SK-N-SH treated with all-trans-retinoic acid at 6 μM for 48 hours (cell line): ENCODE data around the gene ACP3.

Source experiments
- ATAC-seq: fragments of 200-7000 bp; cut with Tn5 transposase; 3 replicates; pipeline ENCODE4 v1.9.1; 2020; ENCODE audit warnings: mild to moderate bottlenecking, moderate library complexity
- ARNTL ChIP-seq: fragments of 450-650 bp; formaldehyde crosslinking; IDR thresholded peaks from 2 replicates; pipeline ENCODE4 v1.5.0; 2020; ENCODE audit warnings: low read depth, mild to moderate bottlenecking, moderate library complexity, borderline replicate concordance
- BACH2 ChIP-seq: fragments of 250-450 bp; sonication (Bioruptor Pico); IDR thresholded peaks from 2 replicates; pipeline ENCODE4 v1.9.0; 2021; ENCODE audit warnings: mild to moderate bottlenecking, borderline replicate concordance
- CSDC2 ChIP-seq: fragments of 250-450 bp; sonication (Bioruptor Pico); IDR thresholded peaks from 2 replicates; pipeline ENCODE4 v1.5.0; 2020; ENCODE audit warnings: mild to moderate bottlenecking, moderate library complexity
- ESRRG ChIP-seq: fragments of 250-450 bp; sonication (Bioruptor Pico); IDR thresholded peaks from 2 replicates; pipeline ENCODE4 v1.6.1; 2021; ENCODE audit warnings: mild to moderate bottlenecking
- GLIS3 ChIP-seq: fragments of 250-450 bp; sonication (Bioruptor Pico); IDR thresholded peaks from 2 replicates; pipeline ENCODE4 v1.5.0; 2020; ENCODE audit warnings: mild to moderate bottlenecking, moderate library complexity
- ISL1 ChIP-seq: fragments of 250-450 bp; sonication (Bioruptor Pico); IDR thresholded peaks from 2 replicates; pipeline ENCODE4 v2.1.2; 2022; ENCODE audit warnings: mild to moderate bottlenecking, moderate library complexity
- OSR1 ChIP-seq: fragments of 250-450 bp; sonication (Bioruptor Pico); IDR thresholded peaks from 2 replicates; pipeline ENCODE4 v1.8.0; 2022; ENCODE audit warnings: moderate library complexity, mild to moderate bottlenecking, inconsistent platforms
- PPARA ChIP-seq: fragments of 250-450 bp; sonication (Bioruptor Pico); IDR thresholded peaks from 2 replicates; pipeline ENCODE4 v1.5.0; 2020; ENCODE audit warnings: mild to moderate bottlenecking, borderline replicate concordance
- RARB ChIP-seq: fragments of 250-450 bp; sonication (Bioruptor Pico); IDR thresholded peaks from 2 replicates; pipeline ENCODE4 v1.8.0; 2021; ENCODE audit warnings: mild to moderate bottlenecking, moderate library complexity
- SNAI2 ChIP-seq: fragments of 250-450 bp; sonication (Bioruptor Pico); IDR thresholded peaks from 2 replicates; pipeline ENCODE4 v1.5.0; 2020; ENCODE audit warnings: mild to moderate bottlenecking, moderate library complexity
- TCF4 ChIP-seq: fragments of 250-450 bp; sonication (Bioruptor Pico); IDR thresholded peaks from 2 replicates; pipeline ENCODE4 v1.8.0; 2021; ENCODE audit warnings: mild to moderate bottlenecking, moderate library complexity, borderline replicate concordance
- TOX ChIP-seq: fragments of 250-450 bp; sonication (Bioruptor Pico); IDR thresholded peaks from 2 replicates; pipeline ENCODE4 v1.8.0; 2021; ENCODE audit warnings: mild to moderate bottlenecking, moderate library complexity, borderline replicate concordance
- ZC3H10 ChIP-seq: fragments of 250-450 bp; sonication (Bioruptor Pico); IDR thresholded peaks from 2 replicates; pipeline ENCODE4 v1.5.1; 2021; ENCODE audit warnings: mild to moderate bottlenecking, moderate library complexity
- ZFP3 ChIP-seq: fragments of 250-450 bp; sonication (Bioruptor Pico); IDR thresholded peaks from 2 replicates; pipeline ENCODE4 v1.5.0; 2020; ENCODE audit warnings: mild to moderate bottlenecking, moderate library complexity
- ZFP30 ChIP-seq: fragments of 450-650 bp; formaldehyde crosslinking; IDR thresholded peaks from 2 replicates; pipeline ENCODE4 v1.5.0; 2022; ENCODE audit warnings: mild to moderate bottlenecking, moderate library complexity
- ZNF565 ChIP-seq: fragments of 450-650 bp; formaldehyde crosslinking; conservative IDR thresholded peaks from 2 replicates; pipeline ENCODE4 v1.5.0; 2020; ENCODE audit warnings: low read depth, mild to moderate bottlenecking, moderate library complexity
- ZNF70 ChIP-seq: fragments of 450-650 bp; formaldehyde crosslinking; IDR thresholded peaks from 2 replicates; pipeline ENCODE4 v1.5.0; 2020; ENCODE audit warnings: mild to moderate bottlenecking, moderate library complexity
- ZNF8 ChIP-seq: fragments of 450-650 bp; formaldehyde crosslinking; IDR thresholded peaks from 2 replicates; pipeline ENCODE4 v1.5.0; 2020; ENCODE audit warnings: mild to moderate bottlenecking, moderate library complexity
- TF ChIP-seq, protein P1 (sequence below): fragments of 250-450 bp; sonication (Bioruptor Pico); IDR thresholded peaks from 2 replicates; pipeline ENCODE4 v1.5.0; 2020; ENCODE audit warnings: mild to moderate bottlenecking, moderate library complexity
- TF ChIP-seq, protein P2 (sequence below): fragments of 250-450 bp; sonication (Bioruptor Pico); IDR thresholded peaks from 2 replicates; pipeline ENCODE4 v1.5.1; 2020; ENCODE audit warnings: low read depth, mild to moderate bottlenecking, moderate library complexity
- TF ChIP-seq, protein P3 (sequence below): fragments of 250-450 bp; sonication (Bioruptor Pico); IDR thresholded peaks from 2 replicates; pipeline ENCODE4 v1.8.0; 2020; ENCODE audit warnings: mild to moderate bottlenecking, moderate library complexity, borderline replicate concordance
- TF ChIP-seq, protein P4 (sequence below): fragments of 250-450 bp; sonication (Bioruptor Pico); IDR thresholded peaks from 2 replicates; pipeline ENCODE4 v1.8.0; 2021; ENCODE audit warnings: low read depth, mild to moderate bottlenecking, moderate library complexity, borderline replicate concordance
- TF ChIP-seq, protein P5 (sequence below): fragments of 250-450 bp; sonication (Bioruptor Pico); IDR thresholded peaks from 2 replicates; pipeline ENCODE4 v1.5.1; 2021; ENCODE audit warnings: mild to moderate bottlenecking, moderate library complexity

ACP3 gene

DNA sequence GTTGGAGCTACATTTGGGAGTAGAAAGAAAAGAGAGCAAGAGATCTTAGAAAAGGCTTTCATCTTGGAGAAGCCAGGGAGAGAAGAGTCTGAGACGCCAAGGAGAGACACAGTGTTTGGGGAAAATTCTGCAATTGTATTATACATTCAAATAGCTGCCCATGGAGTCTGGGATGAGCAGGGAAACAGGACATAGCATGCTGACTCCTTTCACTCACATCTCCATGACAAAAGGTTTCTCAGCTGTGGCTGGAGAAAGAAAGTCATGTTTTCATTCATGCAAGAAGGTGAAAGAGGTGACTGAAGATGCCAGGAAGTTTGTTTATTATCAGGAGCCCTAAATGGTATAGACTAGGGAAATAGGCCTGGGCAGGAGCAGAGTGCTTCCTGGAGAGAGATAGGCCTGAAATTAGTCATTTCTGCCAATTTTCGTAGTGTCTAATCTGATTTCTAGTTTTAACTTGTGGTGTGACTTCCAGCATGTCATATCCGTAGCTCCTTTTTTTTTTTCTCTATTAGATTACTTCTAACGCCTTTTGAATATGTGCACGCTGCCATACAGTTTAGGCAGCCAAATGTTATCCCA lies 34.1 kb downstream of the ACP3 start:
- ATAC-seq = no peak
- TF ChIP-seq, protein P1, sequence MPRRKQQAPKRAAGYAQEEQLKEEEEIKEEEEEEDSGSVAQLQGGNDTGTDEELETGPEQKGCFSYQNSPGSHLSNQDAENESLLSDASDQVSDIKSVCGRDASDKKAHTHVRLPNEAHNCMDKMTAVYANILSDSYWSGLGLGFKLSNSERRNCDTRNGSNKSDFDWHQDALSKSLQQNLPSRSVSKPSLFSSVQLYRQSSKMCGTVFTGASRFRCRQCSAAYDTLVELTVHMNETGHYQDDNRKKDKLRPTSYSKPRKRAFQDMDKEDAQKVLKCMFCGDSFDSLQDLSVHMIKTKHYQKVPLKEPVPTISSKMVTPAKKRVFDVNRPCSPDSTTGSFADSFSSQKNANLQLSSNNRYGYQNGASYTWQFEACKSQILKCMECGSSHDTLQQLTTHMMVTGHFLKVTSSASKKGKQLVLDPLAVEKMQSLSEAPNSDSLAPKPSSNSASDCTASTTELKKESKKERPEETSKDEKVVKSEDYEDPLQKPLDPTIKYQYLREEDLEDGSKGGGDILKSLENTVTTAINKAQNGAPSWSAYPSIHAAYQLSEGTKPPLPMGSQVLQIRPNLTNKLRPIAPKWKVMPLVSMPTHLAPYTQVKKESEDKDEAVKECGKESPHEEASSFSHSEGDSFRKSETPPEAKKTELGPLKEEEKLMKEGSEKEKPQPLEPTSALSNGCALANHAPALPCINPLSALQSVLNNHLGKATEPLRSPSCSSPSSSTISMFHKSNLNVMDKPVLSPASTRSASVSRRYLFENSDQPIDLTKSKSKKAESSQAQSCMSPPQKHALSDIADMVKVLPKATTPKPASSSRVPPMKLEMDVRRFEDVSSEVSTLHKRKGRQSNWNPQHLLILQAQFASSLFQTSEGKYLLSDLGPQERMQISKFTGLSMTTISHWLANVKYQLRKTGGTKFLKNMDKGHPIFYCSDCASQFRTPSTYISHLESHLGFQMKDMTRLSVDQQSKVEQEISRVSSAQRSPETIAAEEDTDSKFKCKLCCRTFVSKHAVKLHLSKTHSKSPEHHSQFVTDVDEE (CRISPR knock-in tag) = no peak
- TF ChIP-seq ZFP3 (CRISPR knock-in tag) = no peak
- TF ChIP-seq, protein P2, sequence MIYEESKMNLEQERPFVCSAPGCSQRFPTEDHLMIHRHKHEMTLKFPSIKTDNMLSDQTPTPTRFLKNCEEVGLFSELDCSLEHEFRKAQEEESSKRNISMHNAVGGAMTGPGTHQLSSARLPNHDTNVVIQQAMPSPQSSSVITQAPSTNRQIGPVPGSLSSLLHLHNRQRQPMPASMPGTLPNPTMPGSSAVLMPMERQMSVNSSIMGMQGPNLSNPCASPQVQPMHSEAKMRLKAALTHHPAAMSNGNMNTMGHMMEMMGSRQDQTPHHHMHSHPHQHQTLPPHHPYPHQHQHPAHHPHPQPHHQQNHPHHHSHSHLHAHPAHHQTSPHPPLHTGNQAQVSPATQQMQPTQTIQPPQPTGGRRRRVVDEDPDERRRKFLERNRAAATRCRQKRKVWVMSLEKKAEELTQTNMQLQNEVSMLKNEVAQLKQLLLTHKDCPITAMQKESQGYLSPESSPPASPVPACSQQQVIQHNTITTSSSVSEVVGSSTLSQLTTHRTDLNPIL (CRISPR knock-in tag) = no peak
- TF ChIP-seq OSR1 (CRISPR knock-in tag) = no peak
- no peak for TF ChIP-seq ESRRG
- TF ChIP-seq ZNF70 (CRISPR knock-in tag) = no peak
- no peak for TF ChIP-seq BACH2 (CRISPR knock-in tag)
- TF ChIP-seq, protein P3, sequence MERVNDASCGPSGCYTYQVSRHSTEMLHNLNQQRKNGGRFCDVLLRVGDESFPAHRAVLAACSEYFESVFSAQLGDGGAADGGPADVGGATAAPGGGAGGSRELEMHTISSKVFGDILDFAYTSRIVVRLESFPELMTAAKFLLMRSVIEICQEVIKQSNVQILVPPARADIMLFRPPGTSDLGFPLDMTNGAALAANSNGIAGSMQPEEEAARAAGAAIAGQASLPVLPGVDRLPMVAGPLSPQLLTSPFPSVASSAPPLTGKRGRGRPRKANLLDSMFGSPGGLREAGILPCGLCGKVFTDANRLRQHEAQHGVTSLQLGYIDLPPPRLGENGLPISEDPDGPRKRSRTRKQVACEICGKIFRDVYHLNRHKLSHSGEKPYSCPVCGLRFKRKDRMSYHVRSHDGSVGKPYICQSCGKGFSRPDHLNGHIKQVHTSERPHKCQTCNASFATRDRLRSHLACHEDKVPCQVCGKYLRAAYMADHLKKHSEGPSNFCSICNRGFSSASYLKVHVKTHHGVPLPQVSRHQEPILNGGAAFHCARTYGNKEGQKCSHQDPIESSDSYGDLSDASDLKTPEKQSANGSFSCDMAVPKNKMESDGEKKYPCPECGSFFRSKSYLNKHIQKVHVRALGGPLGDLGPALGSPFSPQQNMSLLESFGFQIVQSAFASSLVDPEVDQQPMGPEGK (CRISPR knock-in tag) = no peak
- TF ChIP-seq TCF4 = no peak
- TF ChIP-seq SNAI2 (CRISPR knock-in tag) = no peak
- TF ChIP-seq ISL1 = no peak
- no peak for TF ChIP-seq PPARA
- no peak for TF ChIP-seq CSDC2
- no peak for TF ChIP-seq TOX
- TF ChIP-seq, protein P4, sequence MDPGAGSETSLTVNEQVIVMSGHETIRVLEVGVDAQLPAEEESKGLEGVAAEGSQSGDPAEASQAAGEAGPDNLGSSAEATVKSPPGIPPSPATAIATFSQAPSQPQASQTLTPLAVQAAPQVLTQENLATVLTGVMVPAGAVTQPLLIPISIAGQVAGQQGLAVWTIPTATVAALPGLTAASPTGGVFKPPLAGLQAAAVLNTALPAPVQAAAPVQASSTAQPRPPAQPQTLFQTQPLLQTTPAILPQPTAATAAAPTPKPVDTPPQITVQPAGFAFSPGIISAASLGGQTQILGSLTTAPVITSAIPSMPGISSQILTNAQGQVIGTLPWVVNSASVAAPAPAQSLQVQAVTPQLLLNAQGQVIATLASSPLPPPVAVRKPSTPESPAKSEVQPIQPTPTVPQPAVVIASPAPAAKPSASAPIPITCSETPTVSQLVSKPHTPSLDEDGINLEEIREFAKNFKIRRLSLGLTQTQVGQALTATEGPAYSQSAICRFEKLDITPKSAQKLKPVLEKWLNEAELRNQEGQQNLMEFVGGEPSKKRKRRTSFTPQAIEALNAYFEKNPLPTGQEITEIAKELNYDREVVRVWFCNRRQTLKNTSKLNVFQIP = no peak
- TF ChIP-seq ZFP30 (CRISPR knock-in tag) = no peak
- TF ChIP-seq, protein P5, sequence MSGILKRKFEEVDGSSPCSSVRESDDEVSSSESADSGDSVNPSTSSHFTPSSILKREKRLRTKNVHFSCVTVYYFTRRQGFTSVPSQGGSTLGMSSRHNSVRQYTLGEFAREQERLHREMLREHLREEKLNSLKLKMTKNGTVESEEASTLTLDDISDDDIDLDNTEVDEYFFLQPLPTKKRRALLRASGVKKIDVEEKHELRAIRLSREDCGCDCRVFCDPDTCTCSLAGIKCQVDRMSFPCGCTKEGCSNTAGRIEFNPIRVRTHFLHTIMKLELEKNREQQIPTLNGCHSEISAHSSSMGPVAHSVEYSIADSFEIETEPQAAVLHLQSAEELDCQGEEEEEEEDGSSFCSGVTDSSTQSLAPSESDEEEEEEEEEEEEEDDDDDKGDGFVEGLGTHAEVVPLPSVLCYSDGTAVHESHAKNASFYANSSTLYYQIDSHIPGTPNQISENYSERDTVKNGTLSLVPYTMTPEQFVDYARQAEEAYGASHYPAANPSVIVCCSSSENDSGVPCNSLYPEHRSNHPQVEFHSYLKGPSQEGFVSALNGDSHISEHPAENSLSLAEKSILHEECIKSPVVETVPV = no peak
- no peak for TF ChIP-seq GLIS3 (CRISPR knock-in tag)
- no peak for TF ChIP-seq ZC3H10 (CRISPR knock-in tag)
- TF ChIP-seq, all 23 proteins: peak for 0

DNA sequence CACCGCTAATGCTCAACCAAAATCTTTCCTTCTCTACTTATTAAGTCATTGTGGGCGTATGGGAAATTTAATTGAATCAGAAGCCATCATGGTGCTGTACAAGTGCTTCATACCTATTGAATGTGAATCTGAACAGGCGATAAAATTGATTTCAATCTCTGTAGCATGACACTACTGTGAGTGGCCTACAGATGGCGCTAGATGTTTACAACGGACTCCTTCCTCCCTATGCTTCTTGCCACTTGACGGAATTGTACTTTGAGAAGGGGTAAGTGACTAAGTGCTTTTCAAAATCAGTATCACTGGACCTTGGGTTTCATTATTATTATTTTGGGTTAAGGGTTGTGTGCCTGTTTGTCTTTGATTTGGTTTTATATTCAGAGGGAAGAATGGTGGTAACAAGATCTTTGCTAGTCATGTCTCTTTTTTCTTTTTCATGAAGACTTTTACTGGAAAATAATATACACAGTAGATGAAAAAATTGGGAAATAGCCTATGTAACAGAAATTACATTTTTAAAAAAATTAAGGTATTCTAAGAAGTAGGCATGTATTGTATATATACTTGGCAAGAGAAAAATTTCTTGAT lies 35.4 kb downstream of the ACP3 start:
- ATAC-seq = peak; percentile 92
- no peak for TF ChIP-seq CSDC2
- TF ChIP-seq GLIS3 (CRISPR knock-in tag) = no peak
- no peak for TF ChIP-seq TCF4
- TF ChIP-seq RARB = no peak
- TF ChIP-seq ESRRG = no peak
- no peak for TF ChIP-seq ZNF565 (CRISPR knock-in tag)
- TF ChIP-seq ZNF70 (CRISPR knock-in tag) = no peak
- TF ChIP-seq ZC3H10 (CRISPR knock-in tag) = no peak
- TF ChIP-seq BACH2 (CRISPR knock-in tag) = no peak
- TF ChIP-seq OSR1 (CRISPR knock-in tag) = no peak
- no peak for TF ChIP-seq ZNF8 (CRISPR knock-in tag)
- no peak for TF ChIP-seq SNAI2 (CRISPR knock-in tag)
- TF ChIP-seq, protein P3 (CRISPR knock-in tag) = no peak
- TF ChIP-seq, protein P1 (CRISPR knock-in tag) = no peak
- TF ChIP-seq, protein P5 = no peak
- no peak for TF ChIP-seq ARNTL
